PC-3 (cell line): Measurements from ENCODE around the gene KIAA1217. TPM values are rescaled to one million over a fixed set of nuclear protein-coding genes. Genes with fewer than 3 reads are reported as not detected.

Experiments used
- ATAC-seq: fragments of 200-7000 bp; cut with Tn5 transposase; 2 replicates; pipeline ENCODE4 v1.9.1; 2020; ENCODE audit warnings: mild to moderate bottlenecking, moderate library complexity
- BruUV-seq: library from RNA; stranded (reverse); fragments of 400-500 nt; replicated peaks from 2 replicates; lab custom pipeline; 2021; lab: Mats Ljungman, UMichigan
- CTCF ChIA-PET: fragments of 300-600 bp; sonication (Branson Sonifier 250); formaldehyde crosslinking; loops from one replicate; lab custom pipeline; 2022; ENCODE audit warnings: antibody characterized with exemption; lab: Charles Lee
- POLR2A ChIA-PET: fragments of 300-600 bp; sonication (Branson Sonifier 250); formaldehyde crosslinking; loops from one replicate; lab custom pipeline; 2022; ENCODE audit warnings: antibody characterized with exemption; ENCODE audit not compliant: unreplicated experiment; lab: Charles Lee
- DNase-seq: peaks from one replicate; pipeline ENCODE4 v3.0.0-alpha.2; 2015
- H2AFZ ChIP-seq: fragments of 300-600 bp; sonication (generic); 2 replicates; pipeline ENCODE4 v1.6.0; 2016; ENCODE audit warnings: antibody characterized with exemption, low read length
- H3F3A ChIP-seq: fragments of 300-600 bp; sonication (generic); one replicate; pipeline ENCODE4 v1.6.0; 2017; ENCODE audit warnings: antibody characterized with exemption, low read length, control low read depth, mild to moderate bottlenecking; ENCODE audit not compliant: unreplicated experiment
- H3K27ac ChIP-seq: fragments of 300-600 bp; sonication (generic); 2 replicates; pipeline ENCODE4 v1.5.1; 2016; ENCODE audit warnings: mild to moderate bottlenecking, low read length
- H3K27me3 ChIP-seq: fragments of 300-600 bp; sonication (generic); 2 replicates; pipeline ENCODE4 v1.6.1; 2016; ENCODE audit warnings: low read length, mixed read lengths
- H3K36me3 ChIP-seq: fragments of 300-600 bp; sonication (generic); 2 replicates; pipeline ENCODE4 v1.6.1; 2016; ENCODE audit warnings: low read depth, mixed run types, low read length, mixed read lengths
- H3K4me1 ChIP-seq: fragments of 300-600 bp; sonication (generic); 2 replicates; pipeline ENCODE4 v1.5.1; 2016; ENCODE audit warnings: low read length; ENCODE audit not compliant: insufficient read depth
- H3K4me2 ChIP-seq: fragments of 300-600 bp; sonication (generic); 2 replicates; pipeline ENCODE4 v1.6.0; 2016; ENCODE audit warnings: low read length
- H3K4me3 ChIP-seq: fragments of 300-600 bp; sonication (generic); 2 replicates; pipeline ENCODE4 v1.5.1; 2016; ENCODE audit warnings: mild to moderate bottlenecking, low read length, mixed read lengths
- H3K79me2 ChIP-seq: fragments of 300-600 bp; sonication (generic); 2 replicates; pipeline ENCODE4 v1.6.1; 2017; ENCODE audit warnings: low read length, mixed read lengths
- H3K9ac ChIP-seq: fragments of 300-600 bp; sonication (generic); 2 replicates; pipeline ENCODE4 v1.6.0; 2016; ENCODE audit warnings: mild to moderate bottlenecking, low read length
- H3K9me2 ChIP-seq: fragments of 300-600 bp; sonication (generic); replicated peaks from 2 replicates; pipeline ENCODE4 v1.6.1; 2016; ENCODE audit warnings: mixed run types, low read length, mixed read lengths
- H3K9me3 ChIP-seq: fragments of 300-600 bp; sonication (generic); 2 replicates; pipeline ENCODE4 v1.6.1; 2016; ENCODE audit warnings: low read length, mixed read lengths
- H4K20me1 ChIP-seq: fragments of 300-600 bp; sonication (generic); 2 replicates; pipeline ENCODE4 v1.6.1; 2016; ENCODE audit warnings: low read length, mixed read lengths
- CTCF ChIP-seq: fragments of 300-600 bp; sonication (generic); conservative IDR thresholded peaks from 2 replicates; pipeline ENCODE4 v1.5.1; 2017; ENCODE audit warnings: antibody characterized with exemption, low read depth, mild to moderate bottlenecking, low read length
- EZH2 ChIP-seq: fragments of 300-600 bp; sonication (generic); IDR thresholded peaks from one replicate; pipeline ENCODE4 v1.6.1; 2017; ENCODE audit warnings: antibody characterized with exemption, mild to moderate bottlenecking, low read length; ENCODE audit not compliant: unreplicated experiment
- EZH2phosphoT487 ChIP-seq: fragments of 300-600 bp; sonication (generic); IDR thresholded peaks from 2 replicates; pipeline ENCODE4 v1.6.1; 2018; ENCODE audit warnings: mild to moderate bottlenecking, antibody characterized with exemption, low read length, borderline replicate concordance
- intact Hi-C: fragments of 100-400 bp; cut with micrococcal nuclease; formaldehyde crosslinking; loops from 2 replicates; pipeline ENCODE4 v1.9.0; 2023
- total RNA-seq: library from RNA; depleted of rRNA; stranded (reverse); fragments of >200 nt; gene quantifications from 2 replicates; pipeline ENCODE4 v1.2.3, GENCODE V29; 2014

Gene KIAA1217
- total RNA-seq, 1 experiment from 2014 or later: 16.0 TPM

- Histone ChIP-seq H3K4me3 (no peak overlapping the region), H3K9me3 (no peaks in the 10 kb centered on the region), H3K4me1 (peaks cover 8% of the 10 kb centered on the region), H3F3A (no peaks in the 10 kb centered on the region), H3K36me3 (no peaks in the 10 kb centered on the region), H3K9ac (no peak overlapping the region), H3K27ac (no peak overlapping the region), H3K79me2 (no peaks in the 10 kb centered on the region), H3K4me2 (no peak overlapping the region), H4K20me1 (no peaks in the 10 kb centered on the region), H3K9me2 (no peaks in the 10 kb centered on the region), H2AFZ (no peak overlapping the region), H3K27me3 (no peaks in the 10 kb centered on the region)
- CTCF ChIA-PET: no interaction called here
- DNase-seq: no peak
- no peak for ATAC-seq
- BruUV-seq: no TSS peak
- POLR2A ChIA-PET: no interaction called here
- TF ChIP-seq CTCF (no peak), EZH2phosphoT487 (no peak), EZH2 (no peak)
- intact Hi-C loops: no loop called here
Observed at GRCh38 chr10:24355056-24355688, 146.2 kb downstream of the KIAA1217 start.

- Histone ChIP-seq H3K79me2 (no peaks in the 10 kb centered on the region), H4K20me1 (no peaks in the 10 kb centered on the region), H3K27me3 (no peaks in the 10 kb centered on the region), H3K27ac (no peak overlapping the region), H3K36me3 (no peaks in the 10 kb centered on the region), H3K4me1 (no peaks in the 10 kb centered on the region), H3K9me3 (no peaks in the 10 kb centered on the region), H3K4me2 (no peak overlapping the region), H2AFZ (no peak overlapping the region), H3K9me2 (no peaks in the 10 kb centered on the region), H3K9ac (no peak overlapping the region), H3K4me3 (no peak overlapping the region), H3F3A (no peaks in the 10 kb centered on the region)
- ATAC-seq: no peak
- intact Hi-C loops: no loop called here
- ChIA-PET POLR2A (no interaction called here), CTCF (no interaction called here)
- DNase-seq: no peak
- no TSS peak for BruUV-seq
- TF ChIP-seq EZH2phosphoT487 (no peak), CTCF (no peak), EZH2 (no peak)
Observed at GRCh38 chr10:24357344-24358004, 148.5 kb downstream of the KIAA1217 start.

GRCh38 chr10:24358022-24358421, 149.1 kb downstream of the KIAA1217 start:
- Histone ChIP-seq H2AFZ (no peak overlapping the region), H3K27ac (no peak overlapping the region), H3K36me3 (no peaks in the 10 kb centered on the region), H3K4me3 (no peak overlapping the region), H3K4me2 (no peak overlapping the region), H3K4me1 (no peaks in the 10 kb centered on the region), H3K27me3 (no peaks in the 10 kb centered on the region), H3K9me3 (no peaks in the 10 kb centered on the region), H3F3A (no peaks in the 10 kb centered on the region), H4K20me1 (no peaks in the 10 kb centered on the region), H3K9ac (no peak overlapping the region), H3K79me2 (no peaks in the 10 kb centered on the region), H3K9me2 (no peaks in the 10 kb centered on the region)
- TF ChIP-seq CTCF (no peak), EZH2 (no peak), EZH2phosphoT487 (no peak)
- ATAC-seq (no peak), DNase-seq (no peak)
- intact Hi-C loops: no loop called here
- POLR2A ChIA-PET: no interaction called here
- BruUV-seq: no TSS peak
- CTCF ChIA-PET: no interaction called here
